Skeletal muscle satellite cell (primary cell): Measurements from ENCODE around the gene SAMD10. TPM values are rescaled to one million over a fixed set of nuclear protein-coding genes. Genes with fewer than 3 reads are reported as not detected.
A peak's percentile ranks its signal among the peaks of the same experiment; 100 is the strongest.

Experiments
- H3K27me3 ChIP-seq: 2 replicates; pipeline ENCODE4 v1.7.0; 2013; ENCODE audit warnings: low read length; ENCODE audit not compliant: control insufficient read depth, insufficient read depth
- H3K36me3 ChIP-seq: 2 replicates; pipeline ENCODE4 v1.7.0; 2013; ENCODE audit warnings: mild to moderate bottlenecking, control low read depth, low read length; ENCODE audit not compliant: insufficient read depth
- H3K4me1 ChIP-seq: 2 replicates; pipeline ENCODE4 v1.7.0; 2013; ENCODE audit warnings: low read length; ENCODE audit not compliant: control insufficient read depth, insufficient read depth
- H3K4me2 ChIP-seq: 2 replicates; pipeline ENCODE4 v1.7.0; 2013; ENCODE audit warnings: mild to moderate bottlenecking, low read length
- H3K4me3 ChIP-seq: 2 replicates; pipeline ENCODE4 v1.7.0; 2013; ENCODE audit warnings: low read length
- H3K9ac ChIP-seq: 2 replicates; pipeline ENCODE4 v1.7.0; 2013; ENCODE audit warnings: mild to moderate bottlenecking, low read depth, low read length, moderate library complexity
- H3K9me3 ChIP-seq: replicated peaks from 2 replicates; pipeline ENCODE4 v1.7.0; 2013; ENCODE audit warnings: mild to moderate bottlenecking, control low read depth, low read length
- total RNA-seq: library from RNA; depleted of rRNA; stranded (reverse); fragments of >200 nt; gene quantifications from 2 replicates; pipeline ENCODE4 v1.2.3, GENCODE V29; 2012; rRNA removed

SAMD10 gene
- total RNA-seq = 0.76 and 1.5 TPM in 2 replicates

DNA sequence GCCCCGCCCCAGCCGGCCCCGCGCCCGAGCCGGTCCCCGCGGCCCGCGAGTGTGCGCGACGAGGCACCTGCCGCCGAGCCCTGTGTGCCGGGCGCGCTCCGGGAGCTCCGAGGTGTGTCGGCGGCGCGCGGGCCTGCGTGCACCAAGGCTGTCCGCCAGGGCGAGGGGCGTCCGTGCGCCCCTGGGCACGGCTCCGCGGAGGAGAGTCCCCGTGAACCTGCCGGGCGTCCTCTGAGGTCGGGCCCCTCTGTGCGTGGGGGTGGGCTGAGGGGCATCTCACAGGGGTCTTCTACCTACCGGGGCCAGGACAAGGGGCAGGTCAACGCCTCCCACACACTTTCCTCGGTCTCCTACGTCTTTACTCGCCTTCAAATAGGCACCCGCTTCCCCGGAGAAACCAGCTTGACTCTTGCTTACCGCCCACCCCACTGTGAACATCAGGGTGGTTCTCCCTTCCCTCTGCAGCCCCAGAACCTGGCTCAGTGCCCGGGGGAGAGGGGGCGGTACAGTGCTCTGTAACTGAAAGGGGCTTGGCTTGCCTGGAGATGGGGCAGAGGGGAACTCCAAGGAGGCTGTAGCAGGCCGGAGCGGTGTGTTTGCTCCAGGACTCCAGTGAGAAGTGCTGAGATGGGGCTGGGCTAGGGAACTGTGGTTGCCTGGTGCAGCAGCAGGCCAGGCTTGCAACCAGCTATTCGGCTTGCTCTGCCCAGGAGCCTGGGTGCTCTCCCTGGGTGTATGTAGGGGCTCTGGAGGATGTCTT is at the start of gene SAMD10:
Gene SAMD10 (minus strand): TSS at position 86 of the 760 bp plus-strand sequence. CDS start 175 bp downstream, outside the sequence.
- Histone ChIP-seq H3K9me3 (no peaks in the 10 kb centered on the region), H3K36me3 (peaks cover 11% of the 10 kb centered on the region), H3K27me3 (no peaks in the 10 kb centered on the region), H3K4me1 (peaks cover 35% of the 10 kb centered on the region), H3K4me3 (peak within 1 kb of the TSS; percentile 87), H3K9ac (peak within 1 kb of the TSS; percentile 92), H3K4me2 (peak within 1 kb of the TSS; percentile 84)

DNA sequence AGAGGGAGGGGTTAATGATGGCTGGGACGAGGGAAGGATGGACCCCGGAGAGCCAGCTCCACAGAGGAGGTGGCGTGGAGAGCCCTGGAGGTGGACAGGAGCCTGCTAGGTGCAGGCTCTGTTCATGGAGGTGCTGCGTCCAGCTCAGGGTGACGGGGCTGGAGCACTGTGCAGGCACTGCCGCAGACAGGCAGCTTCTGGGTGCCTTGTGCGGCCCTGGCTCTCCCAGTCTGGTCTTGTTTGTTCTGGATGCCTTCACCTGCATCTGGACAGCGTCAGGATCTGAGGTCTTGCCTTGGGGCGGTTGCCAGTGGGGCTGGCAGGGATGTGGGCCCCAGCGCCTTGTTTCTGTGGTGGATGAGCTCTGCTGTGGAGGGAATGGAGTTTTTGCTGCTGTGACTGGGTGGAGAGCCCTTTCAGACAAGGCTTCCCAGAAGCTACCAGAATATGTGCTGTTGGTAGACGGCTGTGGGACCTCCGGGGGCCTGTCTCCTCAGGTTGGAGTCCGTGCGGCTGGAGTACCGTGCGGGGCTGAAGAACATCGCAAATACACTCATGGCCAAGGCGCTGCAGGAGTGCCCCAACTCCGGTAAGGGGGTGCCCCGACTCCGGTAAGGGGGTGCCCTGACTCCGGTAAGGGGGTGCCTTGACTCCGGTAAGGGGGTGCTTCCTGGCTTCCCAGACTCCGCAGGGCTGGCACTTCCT is 48.7 kb upstream of the SAMD10 start:
- Histone ChIP-seq H3K4me2 (no peak overlapping the region), H3K36me3 (peaks cover 80% of the 10 kb centered on the region), H3K9me3 (no peaks in the 10 kb centered on the region), H3K9ac (no peak overlapping the region), H3K4me3 (no peak overlapping the region), H3K4me1 (no peaks in the 10 kb centered on the region), H3K27me3 (no peaks in the 10 kb centered on the region)

DNA sequence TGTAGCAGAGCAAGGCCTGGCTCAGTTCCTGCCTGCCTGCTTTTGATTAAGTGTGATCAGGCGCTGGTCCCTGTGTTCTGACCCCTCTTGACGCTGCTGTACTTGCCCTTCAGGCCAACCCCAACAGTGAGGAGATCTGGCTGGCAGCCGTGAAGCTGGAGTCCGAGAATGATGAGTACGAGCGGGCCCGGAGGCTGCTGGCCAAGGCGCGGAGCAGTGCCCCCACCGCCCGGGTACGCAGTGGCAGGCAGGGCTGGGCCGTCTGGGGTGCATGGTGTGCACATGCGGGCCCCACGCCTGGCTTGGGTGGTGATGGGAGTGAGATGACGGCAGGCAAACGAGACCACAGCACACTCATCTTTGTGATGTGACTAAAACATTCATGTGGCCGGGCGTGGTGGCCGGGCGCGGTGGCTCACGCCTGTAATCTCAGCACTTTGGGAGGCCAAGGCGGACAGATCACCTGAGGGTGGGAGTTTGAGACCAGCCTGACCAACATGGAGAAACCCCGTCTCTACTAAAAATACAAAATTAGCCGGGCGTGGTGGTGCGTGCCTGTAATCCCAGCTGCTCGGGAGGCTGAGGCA is 46.5 kb upstream of the SAMD10 start:
- H3K4me1 ChIP-seq = no peaks in the 10 kb centered on the region
- no peak overlapping the region for H3K4me3 ChIP-seq
- no peaks in the 10 kb centered on the region for H3K9me3 ChIP-seq
- H3K9ac ChIP-seq = no peak overlapping the region
- peaks cover 77% of the 10 kb centered on the region for H3K36me3 ChIP-seq
- no peaks in the 10 kb centered on the region for H3K27me3 ChIP-seq
- no peak overlapping the region for H3K4me2 ChIP-seq

- Histone ChIP-seq H3K4me2 (no peak overlapping the region), H3K4me3 (no peak overlapping the region), H3K27me3 (no peaks in the 10 kb centered on the region), H3K36me3 (peaks cover 72% of the 10 kb centered on the region), H3K9ac (no peak overlapping the region), H3K4me1 (no peaks in the 10 kb centered on the region), H3K9me3 (no peaks in the 10 kb centered on the region)
Measured at GRCh38 chr20:64025101-64025825, 45.8 kb upstream of the SAMD10 start.

DNA sequence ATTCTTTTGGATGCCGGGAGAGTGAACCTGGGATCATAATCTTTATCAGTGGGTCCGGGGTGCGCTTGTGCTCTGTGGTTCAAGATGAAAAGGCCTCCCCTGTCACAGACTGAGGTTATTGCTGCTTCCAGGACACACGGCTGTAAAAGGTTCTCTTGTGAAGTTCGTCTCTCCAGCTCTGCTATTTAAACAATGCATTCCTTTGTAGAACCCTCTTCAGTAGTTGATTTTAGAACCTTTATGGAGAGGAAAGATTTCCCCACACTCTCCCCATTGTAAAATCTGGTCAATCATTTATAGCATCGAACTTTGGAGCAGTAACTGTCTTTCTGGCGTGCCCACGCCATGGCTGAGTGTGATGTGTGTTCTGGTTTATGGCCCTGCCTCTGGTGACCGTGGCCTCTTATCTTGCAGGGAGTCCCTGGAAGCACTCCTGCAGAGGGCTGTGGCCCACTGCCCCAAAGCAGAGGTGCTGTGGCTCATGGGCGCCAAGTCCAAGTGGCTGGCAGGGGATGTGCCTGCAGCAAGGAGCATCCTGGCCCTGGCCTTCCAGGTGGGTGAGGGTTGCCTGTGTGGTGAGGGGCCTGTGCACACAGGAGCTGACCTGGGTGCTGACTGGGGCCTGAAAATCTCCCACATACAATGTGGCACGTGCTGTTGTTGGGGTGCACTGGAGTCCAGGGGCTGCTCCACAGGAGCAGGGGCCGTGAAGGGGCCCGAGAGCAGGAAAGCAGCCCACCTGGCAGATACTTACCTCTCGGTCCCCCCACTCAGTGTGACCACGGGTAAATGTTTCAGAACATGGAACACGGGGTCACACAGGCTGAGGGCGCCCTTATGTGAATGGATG is 44.9 kb upstream of the SAMD10 start:
- no peak overlapping the region for H3K9ac ChIP-seq
- peaks cover 68% of the 10 kb centered on the region for H3K36me3 ChIP-seq
- no peaks in the 10 kb centered on the region for H3K9me3 ChIP-seq
- H3K4me2 ChIP-seq = no peak overlapping the region
- H3K27me3 ChIP-seq = no peaks in the 10 kb centered on the region
- H3K4me3 ChIP-seq = no peak overlapping the region
- H3K4me1 ChIP-seq = no peaks in the 10 kb centered on the region

- no peaks in the 10 kb centered on the region for H3K27me3 ChIP-seq
- H3K4me1 ChIP-seq = no peaks in the 10 kb centered on the region
- peaks cover 73% of the 10 kb centered on the region for H3K36me3 ChIP-seq
- no peaks in the 10 kb centered on the region for H3K9me3 ChIP-seq
- no peak overlapping the region for H3K4me2 ChIP-seq
- H3K9ac ChIP-seq = no peak overlapping the region
- H3K4me3 ChIP-seq = no peak overlapping the region
Measured at GRCh38 chr20:64023361-64024140, 44.1 kb upstream of the SAMD10 start.

DNA sequence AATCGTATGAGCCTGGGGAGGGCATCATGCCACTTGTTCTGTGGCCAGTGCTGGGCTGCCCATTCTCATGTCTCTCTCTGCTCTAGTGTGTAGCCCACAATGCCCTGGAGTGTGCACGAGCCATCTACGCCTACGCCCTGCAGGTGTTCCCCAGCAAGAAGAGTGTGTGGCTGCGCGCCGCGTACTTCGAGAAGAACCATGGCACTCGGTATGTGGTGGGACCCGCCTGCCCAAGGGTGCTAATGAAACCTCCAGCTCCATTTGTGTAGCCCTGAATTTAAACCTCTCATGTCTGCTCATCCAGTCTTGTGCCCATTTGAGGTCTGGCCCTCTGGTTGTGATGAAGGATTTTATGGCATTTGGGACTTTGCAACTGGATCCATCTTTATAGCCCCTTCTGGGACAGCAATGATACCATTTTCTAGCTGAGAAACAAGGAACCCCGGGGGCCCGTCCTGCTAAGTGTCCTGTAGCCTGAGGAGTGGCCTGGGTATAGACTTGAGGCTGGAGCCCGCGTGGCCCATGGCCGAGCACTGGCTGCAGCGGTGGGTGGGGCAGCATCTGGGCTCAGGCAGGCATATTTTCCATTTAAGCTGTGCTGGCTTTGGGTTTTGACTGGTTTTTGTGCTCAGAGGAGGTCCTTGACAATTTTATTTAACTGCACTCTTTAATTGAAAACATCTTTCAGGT is 43.4 kb upstream of the SAMD10 start:
- Histone ChIP-seq H3K4me2 (no peak overlapping the region), H3K4me1 (no peaks in the 10 kb centered on the region), H3K9me3 (no peaks in the 10 kb centered on the region), H3K36me3 (peaks cover 73% of the 10 kb centered on the region), H3K4me3 (no peak overlapping the region), H3K9ac (no peak overlapping the region), H3K27me3 (no peaks in the 10 kb centered on the region)

GRCh38 chr20:64021124-64021975 is 41.9 kb upstream of the SAMD10 start:
- Histone ChIP-seq H3K27me3 (no peaks in the 10 kb centered on the region), H3K4me2 (no peak overlapping the region), H3K9ac (no peak overlapping the region), H3K4me1 (no peaks in the 10 kb centered on the region), H3K9me3 (no peaks in the 10 kb centered on the region), H3K36me3 (peaks cover 66% of the 10 kb centered on the region), H3K4me3 (no peak overlapping the region)

- H3K4me2 ChIP-seq = no peak overlapping the region
- peaks cover 56% of the 10 kb centered on the region for H3K36me3 ChIP-seq
- no peak overlapping the region for H3K9ac ChIP-seq
- no peaks in the 10 kb centered on the region for H3K27me3 ChIP-seq
- no peak overlapping the region for H3K4me3 ChIP-seq
- no peaks in the 10 kb centered on the region for H3K9me3 ChIP-seq
- H3K4me1 ChIP-seq = no peaks in the 10 kb centered on the region
Measured at GRCh38 chr20:64015635-64016034, 36.2 kb upstream of the SAMD10 start.
